Activated T-cell treated with anti-CD3 and anti-CD28 coated beads, Interleukin-2, amount 50 U/mL, for 72 hours (primary cell): ENCODE measurements around the gene SMARCB1. TPM values are rescaled to one million over a fixed set of nuclear protein-coding genes. Genes with fewer than 3 reads are reported as not detected.

Source experiments
- ATAC-seq, 2 donors: fragments of 150-1000 bp; cut with Tn5 transposase; replicated peaks in 1 of 2; 2 replicates each; pipeline ENCODE4 v1.10.0; 2021; ENCODE audit warnings: moderate library complexity in 2 of 2, mild to moderate bottlenecking in 1 of 2
- DNase-seq, 2 donors: peaks; one replicate each; pipeline ENCODE4 v3.0.0; 2021 to 2022; ENCODE audit warnings: mixed read lengths in 1 of 2
- H3K27ac Mint-ChIP-seq: one replicate; pipeline ENCODE4 v1.8.0; 2022; ENCODE audit warnings: mild to moderate bottlenecking, moderate library complexity, mixed read lengths
- H3K27me3 Mint-ChIP-seq: one replicate; pipeline ENCODE4 v1.8.0; 2022; ENCODE audit warnings: low read depth, mixed read lengths
- H3K36me3 Mint-ChIP-seq, 2 donors: one replicate each; pipeline ENCODE4 v1.8.0; 2022; ENCODE audit warnings: mixed read lengths in 2 of 2, mild to moderate bottlenecking in 1 of 2; ENCODE audit not compliant: insufficient read depth in 2 of 2
- H3K4me1 Mint-ChIP-seq: one replicate; pipeline ENCODE4 v1.8.0; 2022; ENCODE audit warnings: low read depth, mixed read lengths
- H3K4me3 Mint-ChIP-seq, 2 donors: one replicate each; pipeline ENCODE4 v1.8.0; 2022; ENCODE audit warnings: mild to moderate bottlenecking in 2 of 2, mixed read lengths in 2 of 2, moderate library complexity in 2 of 2
- H3K9me3 Mint-ChIP-seq, 2 donors: one replicate each; pipeline ENCODE4 v1.8.0; 2022; ENCODE audit warnings: mixed read lengths in 2 of 2
- total RNA-seq, 2 donors: library from RNA; stranded (reverse); gene quantifications; one replicate each; pipeline ENCODE4 v1.2.3, GENCODE V29; 2022

Gene SMARCB1
- total RNA-seq, 2 donors from 2014 or later, result 67.4 to 83.0 TPM

GRCh38 chr22:23767303-23767672, 19.5 kb upstream of the SMARCB1 start:
- H3K27me3 Mint-ChIP-seq, result no peaks in the 10 kb centered on the region
- DNase-seq (no peak), ATAC-seq (peak; percentile 8 to 19)
- no peak overlapping the region for H3K27ac Mint-ChIP-seq
- peaks cover 43% of the 10 kb centered on the region for H3K4me1 Mint-ChIP-seq
- H3K36me3 Mint-ChIP-seq, result no peaks in the 10 kb centered on the region
- no peaks in the 10 kb centered on the region for H3K9me3 Mint-ChIP-seq
- H3K4me3 Mint-ChIP-seq, result peak overlapping the region; percentile 76 to 92

- Mint-ChIP-seq H3K27ac (no peak within 1 kb of the TSS), H3K36me3 (no peaks in the 10 kb centered on the region), H3K4me1 (peaks cover 38% of the 10 kb centered on the region), H3K27me3 (peaks cover under 1% of the 10 kb centered on the region), H3K9me3 (no peaks in the 10 kb centered on the region), H3K4me3 (peak within 1 kb of the TSS; percentile 86 to 92)
- DNase-seq (peak; percentile 84 to 85), ATAC-seq (peak; percentile 77 to 80)
Observed at GRCh38 chr22:23767673-23768548, 18.9 kb upstream of the SMARCB1 start, which contains the start of gene CHCHD10. Gene CHCHD10, minus strand, starts transcription at chr22:23767972. Its CDS starts 98 bp downstream, at chr22:23767874.

GRCh38 chr22:23769321-23769965, 17.3 kb upstream of the SMARCB1 start:
- Mint-ChIP-seq H3K27ac (no peak overlapping the region), H3K27me3 (peaks cover 9% of the 10 kb centered on the region), H3K36me3 (no peaks in the 10 kb centered on the region), H3K4me1 (peaks cover 26% of the 10 kb centered on the region), H3K4me3 (peak overlapping the region in 1 of 2 donors; percentile 92), H3K9me3 (no peaks in the 10 kb centered on the region)
- no peak for DNase-seq
- ATAC-seq, result no peak

GRCh38 chr22:23772315-23772648, 14.5 kb upstream of the SMARCB1 start:
- H3K27ac Mint-ChIP-seq, result no peak overlapping the region
- peaks cover 9% of the 10 kb centered on the region for H3K27me3 Mint-ChIP-seq
- peaks cover 4% of the 10 kb centered on the region for H3K4me1 Mint-ChIP-seq
- H3K4me3 Mint-ChIP-seq, result peak overlapping the region; percentile 71 to 76
- no peak for ATAC-seq
- H3K36me3 Mint-ChIP-seq, result no peaks in the 10 kb centered on the region
- H3K9me3 Mint-ChIP-seq, result no peaks in the 10 kb centered on the region
- DNase-seq, result no peak

GRCh38 chr22:23772649-23773473, 13.9 kb upstream of the SMARCB1 start, which contains the start of gene MMP11:
Gene MMP11, plus strand, starts transcription at chr22:23772849. Its CDS starts 22 bp downstream, at chr22:23772871.
- DNase-seq (peak; percentile 57), ATAC-seq (peak; percentile 70 to 72)
- Mint-ChIP-seq H3K9me3 (no peaks in the 10 kb centered on the region), H3K4me1 (peaks cover 4% of the 10 kb centered on the region), H3K27ac (no peak within 1 kb of the TSS), H3K27me3 (peaks cover 9% of the 10 kb centered on the region), H3K36me3 (no peaks in the 10 kb centered on the region), H3K4me3 (peak within 1 kb of the TSS; percentile 71 to 76)

GRCh38 chr22:23773483-23774113, 13.2 kb upstream of the SMARCB1 start:
- H3K27me3 Mint-ChIP-seq, result peaks cover 9% of the 10 kb centered on the region
- H3K4me3 Mint-ChIP-seq, result peak overlapping the region in 1 of 2 donors; percentile 63
- no peaks in the 10 kb centered on the region for H3K9me3 Mint-ChIP-seq
- no peak overlapping the region for H3K27ac Mint-ChIP-seq
- ATAC-seq (no peak), DNase-seq (no peak)
- H3K4me1 Mint-ChIP-seq, result peaks cover 4% of the 10 kb centered on the region
- no peaks in the 10 kb centered on the region for H3K36me3 Mint-ChIP-seq

- DNase-seq, result no peak
Observed at GRCh38 chr22:23774114-23774921, 12.4 kb upstream of the SMARCB1 start.

GRCh38 chr22:23774922-23775436, 11.8 kb upstream of the SMARCB1 start:
- Mint-ChIP-seq H3K4me1 (peaks cover 4% of the 10 kb centered on the region), H3K27ac (no peak overlapping the region), H3K27me3 (peaks cover 9% of the 10 kb centered on the region), H3K4me3 (no peak overlapping the region), H3K36me3 (no peaks in the 10 kb centered on the region), H3K9me3 (no peaks in the 10 kb centered on the region)
- DNase-seq (no peak), ATAC-seq (no peak)

More at GRCh38 chr22:23774114-23774921, 12.4 kb upstream of the SMARCB1 start:
- H3K36me3 Mint-ChIP-seq, result no peaks in the 10 kb centered on the region
- H3K27me3 Mint-ChIP-seq, result peaks cover 9% of the 10 kb centered on the region
- no peak overlapping the region for H3K27ac Mint-ChIP-seq
- H3K4me1 Mint-ChIP-seq, result peaks cover 4% of the 10 kb centered on the region
- no peaks in the 10 kb centered on the region for H3K9me3 Mint-ChIP-seq
- H3K4me3 Mint-ChIP-seq, result no peak overlapping the region
- no peak for ATAC-seq

GRCh38 chr22:23775779-23776375, 10.9 kb upstream of the SMARCB1 start:
- ATAC-seq, result no peak
- no peak overlapping the region for H3K27ac Mint-ChIP-seq
- peaks cover 9% of the 10 kb centered on the region for H3K27me3 Mint-ChIP-seq
- H3K4me1 Mint-ChIP-seq, result peaks cover 4% of the 10 kb centered on the region
- no peaks in the 10 kb centered on the region for H3K9me3 Mint-ChIP-seq
- H3K4me3 Mint-ChIP-seq, result no peak overlapping the region
- DNase-seq, result no peak
- H3K36me3 Mint-ChIP-seq, result no peaks in the 10 kb centered on the region

GRCh38 chr22:23777776-23778576, 8.8 kb upstream of the SMARCB1 start:
- Mint-ChIP-seq H3K36me3 (no peaks in the 10 kb centered on the region), H3K9me3 (no peaks in the 10 kb centered on the region), H3K27me3 (peaks cover 8% of the 10 kb centered on the region), H3K4me3 (no peak overlapping the region), H3K27ac (no peak overlapping the region), H3K4me1 (no peaks in the 10 kb centered on the region)
- ATAC-seq (no peak), DNase-seq (no peak)

GRCh38 chr22:23778577-23778900, 8.2 kb upstream of the SMARCB1 start:
- Mint-ChIP-seq H3K27ac (no peak overlapping the region), H3K27me3 (peaks cover 2% of the 10 kb centered on the region), H3K9me3 (no peaks in the 10 kb centered on the region), H3K4me3 (no peak overlapping the region), H3K4me1 (no peaks in the 10 kb centered on the region), H3K36me3 (no peaks in the 10 kb centered on the region)
- ATAC-seq (no peak), DNase-seq (no peak)
